B cell (primary cell): ENCODE results near the gene LRRC55.

Experiments
- CTCF ChIP-seq: fragments of 200-600 bp; IDR thresholded peaks from one replicate; pipeline ENCODE4 v1.8.0; 2022; ENCODE audit warnings: antibody characterized with exemption, mild to moderate bottlenecking
- EZH2 ChIP-seq: IDR thresholded peaks from 2 replicates; pipeline ENCODE4 v1.6.1; 2012; ENCODE audit warnings: borderline replicate concordance, low read depth, mild to moderate bottlenecking, moderate library complexity, low read length; ENCODE audit not compliant: insufficient read depth, poor library complexity, severe bottlenecking

- no peak for TF ChIP-seq CTCF
- TF ChIP-seq EZH2 = no peak
Measured at GRCh38 chr11:57203882-57204480, 22.2 kb downstream of the LRRC55 start.
